ENCODE data around the gene TH. TPM values are rescaled to one million over a fixed set of nuclear protein-coding genes. Genes with fewer than 3 reads are reported as not detected.

TH gene
- total RNA-seq (not detected), total RNA-seq (0 to 0.12 reads per million in 2 donors)

- peaks cover 2% of the 10 kb centered on the region for H3K4me1 Mint-ChIP-seq
- no peak for DNase-seq
- H3K36me3 Mint-ChIP-seq (ENCODE audit: low read depth) = no peaks in the 10 kb centered on the region
- no peak for ATAC-seq
- H3K27me3 Mint-ChIP-seq = no peaks in the 10 kb centered on the region
- no peak within 1 kb of the TSS for H3K4me3 Mint-ChIP-seq
- no peaks in the 10 kb centered on the region for H3K9me3 ChIP-seq (ENCODE audit: control insufficient read depth, low read length, poor library complexity, severe bottlenecking)
- no peak within 1 kb of the TSS for H3K27ac Mint-ChIP-seq
These were observed at the start of gene TH for GRCh38 chr11:2171591-2172003. TH (minus strand) TSS chr11:2171815; CDS start chr11:2171786, 29 bp downstream.

DNA sequence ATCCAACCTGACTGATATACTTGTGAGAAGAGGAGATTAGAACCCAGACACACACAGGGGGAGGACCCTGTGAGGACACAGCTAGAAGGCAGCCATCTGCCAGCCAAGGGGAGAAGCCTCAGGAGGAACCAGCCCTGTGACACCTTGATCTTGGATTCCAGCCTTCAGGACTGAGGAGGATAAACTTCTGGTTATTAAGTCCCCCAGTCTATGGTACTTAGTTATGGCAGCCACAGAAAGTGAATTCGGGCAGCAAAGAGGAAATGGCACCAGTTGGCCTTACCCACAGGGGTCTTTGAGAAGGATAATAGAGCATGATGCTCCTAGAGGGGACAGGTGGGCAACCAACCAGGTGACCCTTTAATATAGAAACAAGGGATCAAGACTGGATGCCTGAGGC is 49.4 kb upstream of the TH start:
- DNase-seq (no peak), ATAC-seq (no peak)
- no peaks in the 10 kb centered on the region for H3K36me3 Mint-ChIP-seq (ENCODE audit: low read depth)
- peaks cover 12% of the 10 kb centered on the region for H3K27me3 Mint-ChIP-seq
- peaks cover 4% of the 10 kb centered on the region for H3K4me1 Mint-ChIP-seq
- H3K4me3 Mint-ChIP-seq = no peak overlapping the region
- H3K9me3 ChIP-seq (ENCODE audit: control insufficient read depth, low read length, poor library complexity, severe bottlenecking) = no peaks in the 10 kb centered on the region
- H3K27ac Mint-ChIP-seq = no peak overlapping the region

GRCh38 chr11:2220173-2220771 is 48.7 kb upstream of the TH start:
- no peaks in the 10 kb centered on the region for H3K9me3 ChIP-seq (ENCODE audit: control insufficient read depth, low read length, poor library complexity, severe bottlenecking)
- peaks cover 4% of the 10 kb centered on the region for H3K4me1 Mint-ChIP-seq
- DNase-seq = no peak
- no peak overlapping the region for H3K4me3 Mint-ChIP-seq
- H3K36me3 Mint-ChIP-seq (ENCODE audit: low read depth) = no peaks in the 10 kb centered on the region
- peaks cover 12% of the 10 kb centered on the region for H3K27me3 Mint-ChIP-seq
- ATAC-seq = no peak
- H3K27ac Mint-ChIP-seq = no peak overlapping the region

DNA sequence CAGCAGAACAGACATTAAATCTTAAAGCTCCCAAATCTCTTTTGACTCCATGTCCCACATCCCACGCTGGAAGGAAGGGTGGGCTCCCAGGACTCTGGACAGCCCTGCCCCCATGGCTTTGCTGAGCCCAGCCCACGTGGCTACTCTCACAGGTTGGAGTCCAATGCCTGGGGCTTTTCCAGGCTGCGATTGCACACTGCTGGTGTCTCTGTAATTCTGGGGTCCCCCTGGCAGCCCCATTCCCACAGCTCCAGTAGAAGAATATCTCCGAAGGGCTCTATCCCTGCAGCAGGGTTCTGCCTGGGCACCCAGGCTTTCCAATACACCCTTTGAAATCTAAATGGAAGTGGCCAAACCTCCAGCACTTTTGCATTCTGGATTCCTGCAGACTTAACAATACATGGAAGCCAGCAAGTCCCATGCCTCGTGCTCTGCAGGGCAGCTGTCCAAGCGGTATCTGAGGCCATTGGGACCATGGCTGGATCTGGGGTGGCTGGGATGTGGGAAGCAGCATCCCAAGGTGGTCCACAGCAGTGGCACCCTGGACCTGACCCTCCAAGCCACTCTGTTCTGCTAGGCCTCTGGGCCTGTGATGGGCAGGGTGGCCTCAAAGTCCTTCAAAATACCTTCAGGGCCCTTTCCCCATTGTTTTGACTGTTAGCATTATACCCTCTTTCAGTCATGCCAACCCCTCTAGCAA is 47.9 kb upstream of the TH start:
- H3K27me3 Mint-ChIP-seq = peaks cover 12% of the 10 kb centered on the region
- H3K27ac Mint-ChIP-seq = no peak overlapping the region
- H3K36me3 Mint-ChIP-seq (ENCODE audit: low read depth) = no peaks in the 10 kb centered on the region
- peaks cover 7% of the 10 kb centered on the region for H3K4me1 Mint-ChIP-seq
- no peaks in the 10 kb centered on the region for H3K9me3 ChIP-seq (ENCODE audit: control insufficient read depth, low read length, poor library complexity, severe bottlenecking)
- DNase-seq (no peak), ATAC-seq (no peak)
- H3K4me3 Mint-ChIP-seq = no peak overlapping the region

DNA sequence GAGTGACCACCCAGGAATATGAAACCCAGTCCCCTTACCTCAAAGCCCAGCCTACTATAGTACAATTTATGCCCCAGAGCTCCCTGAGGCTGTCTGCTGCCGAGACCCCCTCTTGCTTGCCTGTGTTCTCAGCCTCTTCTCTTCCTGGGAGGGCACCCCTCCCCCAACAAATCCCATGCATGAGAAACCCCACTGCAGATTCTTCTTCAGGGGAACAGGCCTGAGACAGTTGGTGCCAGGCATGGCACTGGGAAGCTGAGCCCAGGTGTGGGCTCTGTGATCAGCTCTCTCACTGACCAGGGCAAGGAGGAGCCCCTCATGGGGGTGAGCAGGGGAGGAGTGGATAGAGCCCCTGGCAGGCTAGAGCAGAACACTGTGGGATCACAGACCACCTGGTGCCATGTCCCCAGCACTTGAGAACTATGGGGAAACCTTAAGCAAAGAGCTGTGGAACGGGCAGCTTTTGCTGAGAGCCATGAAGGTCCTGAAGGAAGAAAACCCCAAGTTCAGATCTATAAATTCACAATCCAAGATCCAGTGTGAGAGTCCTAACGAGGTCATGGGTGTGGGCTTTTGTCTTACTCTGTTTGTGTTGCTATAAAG is 46.5 kb upstream of the TH start:
- DNase-seq = no peak

DNA sequence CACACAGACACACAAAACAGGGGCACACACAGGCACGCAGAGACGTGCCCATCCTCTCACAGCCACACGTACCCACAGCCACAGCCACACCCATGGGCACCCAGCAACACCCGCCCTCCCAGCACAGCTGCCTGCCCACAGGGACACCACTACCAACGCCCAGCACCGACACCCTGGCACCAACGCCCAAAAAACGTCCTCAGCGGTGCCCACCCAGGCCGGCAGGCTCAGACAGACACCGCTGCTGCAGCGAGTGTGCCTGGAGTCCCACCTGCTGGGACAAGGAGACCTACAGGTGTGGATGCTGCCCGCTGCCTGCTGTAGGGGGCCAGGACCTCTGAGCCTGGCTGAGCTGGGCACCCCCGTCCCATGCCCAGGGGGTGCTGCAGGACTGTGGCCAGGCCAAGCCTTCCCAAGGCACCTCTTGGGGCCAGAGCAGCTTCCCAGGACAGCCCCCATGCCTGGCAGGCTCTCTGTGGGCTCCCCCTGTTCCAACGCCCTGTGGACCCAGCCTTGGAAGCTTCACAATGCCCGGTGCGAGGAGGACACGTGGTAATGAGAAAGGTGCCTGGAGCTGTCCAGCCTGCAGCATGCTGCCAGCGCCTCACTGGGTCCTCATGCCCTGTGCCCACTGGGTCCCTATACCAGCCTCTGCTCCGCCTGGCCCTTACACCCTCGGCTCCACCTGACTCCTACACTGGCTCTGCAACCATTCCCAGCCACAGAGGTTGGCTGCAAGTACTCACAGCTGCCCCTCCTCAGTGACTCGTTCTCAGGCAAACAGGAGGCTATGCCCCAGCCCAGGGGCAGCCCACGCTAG is 45.8 kb upstream of the TH start:
- Mint-ChIP-seq H3K27me3 (peaks cover 12% of the 10 kb centered on the region), H3K27ac (no peak overlapping the region)

More for the DNA sequence above, 46.5 kb upstream of the TH start:
- Mint-ChIP-seq H3K27ac (no peak overlapping the region), H3K36me3 (ENCODE audit: low read depth) (peaks cover 2% of the 10 kb centered on the region), H3K4me1 (peaks cover 17% of the 10 kb centered on the region), H3K4me3 (no peak overlapping the region), H3K27me3 (peaks cover 12% of the 10 kb centered on the region)
- H3K9me3 ChIP-seq (ENCODE audit: control insufficient read depth, low read length, poor library complexity, severe bottlenecking) = no peaks in the 10 kb centered on the region
- ATAC-seq = no peak

DNA sequence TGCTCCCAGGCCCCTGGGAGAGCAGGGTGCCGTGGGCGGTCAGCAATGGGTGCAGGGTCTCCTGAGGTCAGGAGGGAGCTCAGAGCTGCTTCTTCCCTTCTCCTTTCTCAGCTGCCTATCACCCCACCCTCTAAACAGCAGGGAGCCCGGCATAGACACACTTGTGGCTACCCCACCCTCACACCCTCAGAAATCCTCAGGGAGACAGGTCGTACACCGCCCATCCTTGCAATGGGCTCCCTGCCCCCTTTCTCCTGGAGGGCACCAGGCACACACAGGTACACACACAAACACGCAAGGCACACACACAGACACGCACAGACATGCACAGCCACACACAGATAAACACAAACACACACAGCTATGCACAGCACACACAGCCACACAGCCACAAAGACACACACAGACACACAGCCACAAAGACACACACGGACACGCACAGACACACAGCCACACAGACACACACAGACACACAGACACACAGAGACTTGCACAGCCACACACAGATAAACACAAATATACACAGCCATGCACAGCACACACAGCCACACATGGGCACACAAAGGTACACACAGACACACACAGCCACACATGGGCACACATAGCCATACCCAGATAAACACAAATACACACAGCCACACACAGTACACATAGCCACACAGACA is 44.9 kb upstream of the TH start:
- no peak for DNase-seq
- no peaks in the 10 kb centered on the region for H3K9me3 ChIP-seq (ENCODE audit: control insufficient read depth, low read length, poor library complexity, severe bottlenecking)
- Mint-ChIP-seq H3K4me3 (no peak overlapping the region), H3K36me3 (ENCODE audit: low read depth) (peaks cover 2% of the 10 kb centered on the region), H3K27ac (no peak overlapping the region), H3K4me1 (peaks cover 17% of the 10 kb centered on the region), H3K27me3 (peaks cover 8% of the 10 kb centered on the region)
- ATAC-seq = no peak

More for the DNA sequence above, 45.8 kb upstream of the TH start:
- Mint-ChIP-seq H3K36me3 (ENCODE audit: low read depth) (peaks cover 2% of the 10 kb centered on the region), H3K4me1 (peaks cover 17% of the 10 kb centered on the region), H3K4me3 (no peak overlapping the region)
- DNase-seq (no peak), ATAC-seq (peak; percentile 47)
- H3K9me3 ChIP-seq (ENCODE audit: control insufficient read depth, low read length, poor library complexity, severe bottlenecking) = no peaks in the 10 kb centered on the region

- DNase-seq (no peak), ATAC-seq (no peak)
- no peaks in the 10 kb centered on the region for H3K9me3 ChIP-seq (ENCODE audit: control insufficient read depth, low read length, poor library complexity, severe bottlenecking)
- peaks cover 17% of the 10 kb centered on the region for H3K4me1 Mint-ChIP-seq
- H3K27ac Mint-ChIP-seq = no peak overlapping the region
- H3K4me3 Mint-ChIP-seq = peak overlapping the region; percentile 52
- H3K36me3 Mint-ChIP-seq (ENCODE audit: low read depth) = peaks cover 2% of the 10 kb centered on the region
- peaks cover 7% of the 10 kb centered on the region for H3K27me3 Mint-ChIP-seq
These were observed 44.2 kb upstream of the TH start for GRCh38 chr11:2215561-2216399.

- no peak overlapping the region for H3K27ac Mint-ChIP-seq
- H3K9me3 ChIP-seq (ENCODE audit: control insufficient read depth, low read length, poor library complexity, severe bottlenecking) = no peaks in the 10 kb centered on the region
- ATAC-seq (no peak), DNase-seq (no peak)
- H3K4me1 Mint-ChIP-seq = peaks cover 17% of the 10 kb centered on the region
- peaks cover 7% of the 10 kb centered on the region for H3K27me3 Mint-ChIP-seq
- no peak overlapping the region for H3K4me3 Mint-ChIP-seq
- peaks cover 2% of the 10 kb centered on the region for H3K36me3 Mint-ChIP-seq (ENCODE audit: low read depth)
These were observed 43.6 kb upstream of the TH start for GRCh38 chr11:2215230-2215560.

DNA sequence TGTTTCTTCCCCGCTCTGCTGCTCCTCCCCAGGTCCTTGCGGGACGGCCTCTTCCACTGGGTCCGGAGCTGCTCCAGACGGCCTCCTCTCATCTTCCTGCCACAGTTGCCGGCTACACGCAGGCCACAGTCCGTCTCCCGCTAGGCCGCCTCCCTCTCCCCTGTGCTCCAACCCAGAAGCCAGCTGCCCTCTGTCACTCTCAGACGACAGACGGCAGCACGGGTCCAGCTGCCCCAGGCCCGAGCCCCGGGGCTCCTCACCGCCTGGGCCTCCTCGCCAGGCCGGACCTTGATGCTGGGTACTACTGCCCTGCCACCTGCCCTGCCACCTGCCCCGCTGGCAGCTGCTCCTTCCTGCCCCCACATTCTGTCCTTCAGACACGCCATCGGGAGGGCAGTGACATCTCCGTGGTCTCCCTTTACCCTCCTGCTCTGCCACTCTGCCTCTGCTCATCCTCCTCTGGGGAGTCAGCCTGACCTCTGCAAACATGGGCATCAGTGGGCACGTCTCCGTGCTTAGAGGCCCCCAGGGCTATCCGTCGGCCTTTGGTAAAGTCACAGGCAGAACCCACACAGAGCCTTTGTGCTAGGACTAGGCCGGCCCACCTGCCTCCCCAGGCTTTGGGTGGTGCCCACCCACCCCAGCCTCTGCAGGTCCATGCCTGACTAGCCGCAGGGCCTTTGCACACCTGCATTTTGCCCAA is 43.1 kb upstream of the TH start:
- Mint-ChIP-seq H3K27me3 (peaks cover 7% of the 10 kb centered on the region), H3K36me3 (ENCODE audit: low read depth) (peaks cover 2% of the 10 kb centered on the region), H3K4me1 (peaks cover 17% of the 10 kb centered on the region), H3K27ac (no peak overlapping the region), H3K4me3 (no peak overlapping the region)
- ATAC-seq = no peak
- no peaks in the 10 kb centered on the region for H3K9me3 ChIP-seq (ENCODE audit: control insufficient read depth, low read length, poor library complexity, severe bottlenecking)
- DNase-seq = no peak

- Mint-ChIP-seq H3K4me1 (peaks cover 17% of the 10 kb centered on the region), H3K4me3 (peak overlapping the region; percentile 87), H3K36me3 (ENCODE audit: low read depth) (peaks cover 2% of the 10 kb centered on the region), H3K27me3 (peaks cover 7% of the 10 kb centered on the region), H3K27ac (peak overlapping the region; percentile 74)
- H3K9me3 ChIP-seq (ENCODE audit: control insufficient read depth, low read length, poor library complexity, severe bottlenecking) = no peaks in the 10 kb centered on the region
- DNase-seq = peak in 1 of 3 donors; percentile 4
- ATAC-seq = no peak
These were observed 42.4 kb upstream of the TH start for GRCh38 chr11:2213890-2214526.
